Neural cell (in vitro differentiated cells): ENCODE measurements around the gene ARID1B. TPM values are rescaled to one million over a fixed set of nuclear protein-coding genes. Genes with fewer than 3 reads are reported as not detected.

Experiments
- H2AFZ ChIP-seq: fragments of 200-600, 300-800 bp; sonication (generic), shearing (Covaris generic); 2 replicates; pipeline ENCODE4 v1.6.0; 2014; ENCODE audit warnings: low read depth, mild to moderate bottlenecking, antibody characterized with exemption, low read length, moderate library complexity
- H3F3A ChIP-seq: fragments of 200-600 bp; shearing (Covaris generic); 2 replicates; pipeline ENCODE4 v1.6.1; 2016; ENCODE audit warnings: mild to moderate bottlenecking, moderate library complexity, mixed read lengths, antibody characterized with exemption, low read length; ENCODE audit not compliant: insufficient read depth, poor library complexity, severe bottlenecking
- H3K27ac ChIP-seq: fragments of 200-600, 300-800 bp; sonication (generic), shearing (Covaris generic); 2 replicates; pipeline ENCODE4 v1.5.1; 2014; ENCODE audit warnings: mild to moderate bottlenecking, low read length, moderate library complexity
- H3K27me3 ChIP-seq: fragments of 300-800, 200-600 bp; sonication (generic), shearing (Covaris generic); 2 replicates; pipeline ENCODE4 v1.6.0; 2014; ENCODE audit warnings: mild to moderate bottlenecking, low read depth, low read length, moderate library complexity; ENCODE audit not compliant: insufficient read depth
- H3K36me3 ChIP-seq: fragments of 300-800, 200-600 bp; sonication (generic), shearing (Covaris generic); 2 replicates; pipeline ENCODE4 v1.5.1; 2014; ENCODE audit warnings: mild to moderate bottlenecking, antibody characterized with exemption, low read length, moderate library complexity; ENCODE audit not compliant: insufficient read depth
- H3K4me2 ChIP-seq: fragments of 300-800, 200-600 bp; sonication (generic), shearing (Covaris generic); 2 replicates; pipeline ENCODE4 v1.6.0; 2014; ENCODE audit warnings: mild to moderate bottlenecking, low read length
- H3K4me3 ChIP-seq: fragments of 300-800, 200-600 bp; sonication (generic), shearing (Covaris generic); 2 replicates; pipeline ENCODE4 v1.5.1; 2014; ENCODE audit warnings: mild to moderate bottlenecking, low read length, moderate library complexity
- H3K79me2 ChIP-seq: fragments of 200-600 bp; shearing (Covaris generic); replicated peaks from 2 replicates; pipeline ENCODE4 v1.6.0; 2014; ENCODE audit warnings: mild to moderate bottlenecking, low read length, moderate library complexity; ENCODE audit not compliant: insufficient read depth
- H3K9ac ChIP-seq: fragments of 300-800, 200-600 bp; sonication (generic), shearing (Covaris generic); 2 replicates; pipeline ENCODE4 v1.6.1; 2016; ENCODE audit warnings: mild to moderate bottlenecking, low read length, mixed read lengths
- H3K9me2 ChIP-seq: fragments of 200-600 bp; shearing (Covaris generic); 2 replicates; pipeline ENCODE4 v1.6.1; 2016; ENCODE audit warnings: mild to moderate bottlenecking, low read length, mixed read lengths; ENCODE audit not compliant: insufficient read depth
- H3K9me3 ChIP-seq: fragments of 200-600, 300-800 bp; sonication (generic), shearing (Covaris generic); 2 replicates; pipeline ENCODE4 v1.6.1; 2016; ENCODE audit warnings: mild to moderate bottlenecking, mixed run types, low read length, moderate library complexity, mixed read lengths
- H4K20me1 ChIP-seq: fragments of 200-600 bp; shearing (Covaris generic); 2 replicates; pipeline ENCODE4 v1.6.1; 2016; ENCODE audit warnings: mild to moderate bottlenecking, mixed run types; ENCODE audit not compliant: insufficient read depth
- CTCF ChIP-seq: fragments of 450-650 bp; IDR thresholded peaks from 2 replicates; pipeline ENCODE4 v1.5.1; 2014; ENCODE audit warnings: antibody characterized with exemption, mild to moderate bottlenecking, moderate library complexity; ENCODE audit not compliant: poor library complexity, severe bottlenecking
- EP300 ChIP-seq: fragments of 450-650 bp; conservative IDR thresholded peaks from 2 replicates; pipeline ENCODE4 v1.6.1; 2014; ENCODE audit warnings: antibody characterized with exemption, mild to moderate bottlenecking, moderate library complexity; ENCODE audit not compliant: poor library complexity, severe bottlenecking
- EZH2 ChIP-seq: fragments of 200-600, 300-800 bp; shearing (Covaris generic), sonication (generic); IDR thresholded peaks from 2 replicates; pipeline ENCODE4 v1.6.1; 2014; ENCODE audit warnings: antibody characterized with exemption, low read length, borderline replicate concordance, mild to moderate bottlenecking; ENCODE audit not compliant: insufficient read depth, poor library complexity, severe bottlenecking
- MXI1 ChIP-seq: fragments of 450-650 bp; conservative IDR thresholded peaks from 2 replicates; pipeline ENCODE4 v1.6.1; 2014; ENCODE audit warnings: antibody characterized with exemption, mild to moderate bottlenecking; ENCODE audit not compliant: poor library complexity, severe bottlenecking
- POLR2AphosphoS5 ChIP-seq: IDR thresholded peaks from 2 replicates; pipeline ENCODE4 v1.6.1; 2012
- RAD21 ChIP-seq: fragments of 450-650 bp; conservative IDR thresholded peaks from 2 replicates; pipeline ENCODE4 v1.6.1; 2014; ENCODE audit warnings: antibody characterized with exemption, mild to moderate bottlenecking, moderate library complexity
- REST ChIP-seq: IDR thresholded peaks from 2 replicates; pipeline ENCODE4 v1.6.1; 2012; ENCODE audit warnings: borderline replicate concordance
- SMC3 ChIP-seq: fragments of 450-650 bp; conservative IDR thresholded peaks from 2 replicates; pipeline ENCODE4 v1.6.1; 2014; ENCODE audit warnings: antibody characterized with exemption, mild to moderate bottlenecking, moderate library complexity; ENCODE audit not compliant: poor library complexity
- TAF1 ChIP-seq: IDR thresholded peaks from 2 replicates; pipeline ENCODE4 v1.6.1; 2012; ENCODE audit warnings: low read depth
- polyA plus RNA-seq: library from polyadenylated mRNA; depleted of rRNA; stranded (reverse); fragments of >200 nt; gene quantifications from 2 replicates; pipeline ENCODE4 v1.2.3, GENCODE V29; 2014

Gene ARID1B
- polyA plus RNA-seq, 1 donor from 2014 or later: 35.0 TPM

- peaks cover 3% of the 10 kb centered on the region for H4K20me1 ChIP-seq
- H3K79me2 ChIP-seq: peaks cover 61% of the 10 kb centered on the region
- H3K4me3 ChIP-seq: no peak overlapping the region
- H3F3A ChIP-seq: no peaks in the 10 kb centered on the region
- no peaks in the 10 kb centered on the region for H3K36me3 ChIP-seq
- TF ChIP-seq RAD21: no peak
- no peak for TF ChIP-seq REST
- TF ChIP-seq MXI1: no peak
- TF ChIP-seq CTCF: no peak
- TF ChIP-seq TAF1: no peak
- no peak for TF ChIP-seq EZH2
- no peak for TF ChIP-seq EP300
- TF ChIP-seq POLR2AphosphoS5: no peak
- no peak for TF ChIP-seq SMC3
- no peak overlapping the region for H3K27ac ChIP-seq
- no peak overlapping the region for H3K9ac ChIP-seq
- no peak overlapping the region for H3K4me2 ChIP-seq
- H3K27me3 ChIP-seq: no peaks in the 10 kb centered on the region
- H3K9me2 ChIP-seq: no peaks in the 10 kb centered on the region
- no peaks in the 10 kb centered on the region for H3K9me3 ChIP-seq
- H2AFZ ChIP-seq: no peak overlapping the region
These were observed 72.6 kb downstream of the ARID1B start for GRCh38 chr6:156849806-156850205.

- no peak for TF ChIP-seq SMC3
- TF ChIP-seq EZH2: no peak
- no peak for TF ChIP-seq TAF1
- no peak for TF ChIP-seq REST
- Histone ChIP-seq H3K9ac (no peak overlapping the region), H3K9me2 (no peaks in the 10 kb centered on the region), H3K36me3 (no peaks in the 10 kb centered on the region), H3K4me2 (no peak overlapping the region), H2AFZ (no peak overlapping the region), H3K27ac (no peak overlapping the region), H4K20me1 (peaks cover 3% of the 10 kb centered on the region), H3K79me2 (peaks cover 62% of the 10 kb centered on the region), H3F3A (no peaks in the 10 kb centered on the region), H3K9me3 (no peaks in the 10 kb centered on the region), H3K4me3 (no peak overlapping the region), H3K27me3 (no peaks in the 10 kb centered on the region)
These were observed 73.2 kb downstream of the ARID1B start for GRCh38 chr6:156850353-156850752.
